BLaER1 (cell line): ENCODE data around the gene INPP5J.
"Not testable (repeated sequence)": the region's sequence is repeated elsewhere in the genome, so short reads cannot be mapped to it uniquely, and the experiment has no call there.

Experiments used
- H3K27ac ChIP-seq: shearing (Covaris generic); formaldehyde crosslinking; 2 replicates; pipeline ENCODE4 v1.8.1; 2022
- H3K27me3 ChIP-seq: shearing (Covaris generic); formaldehyde crosslinking; 2 replicates; pipeline ENCODE4 v1.8.1; 2022
- H3K36me3 ChIP-seq: shearing (Covaris generic); formaldehyde crosslinking; 2 replicates; pipeline ENCODE4 v1.8.1; 2022
- H3K4me1 ChIP-seq: shearing (Covaris generic); formaldehyde crosslinking; 2 replicates; pipeline ENCODE4 v1.8.1; 2022
- H3K4me2 ChIP-seq: shearing (Covaris generic); formaldehyde crosslinking; 2 replicates; pipeline ENCODE4 v1.8.1; 2022
- H3K4me3 ChIP-seq: shearing (Covaris generic); formaldehyde crosslinking; 2 replicates; pipeline ENCODE4 v1.8.1; 2022
- H3K9ac ChIP-seq: shearing (Covaris generic); formaldehyde crosslinking; 2 replicates; pipeline ENCODE4 v1.8.1; 2022
- H3K9me3 ChIP-seq: shearing (Covaris generic); formaldehyde crosslinking; 2 replicates; pipeline ENCODE4 v1.8.1; 2022
- H4K20me1 ChIP-seq: shearing (Covaris generic); formaldehyde crosslinking; 2 replicates; pipeline ENCODE4 v1.8.1; 2022
- Cebpa-rat ChIP-seq: shearing (Covaris generic); IDR thresholded peaks from 2 replicates; pipeline ENCODE4 v1.8.1; 2022

INPP5J gene

GRCh38 chr22:31107178-31107893 lies 15.4 kb upstream of the INPP5J start, which contains the start of gene SELENOM:
Gene SELENOM (minus strand): TSS chr22:31107568. CDS start chr22:31107505, 63 bp downstream.
- Histone ChIP-seq H4K20me1 (peaks cover 12% of the 10 kb centered on the region; the same call in 1 of the 2 replicates), H3K4me1 (peaks cover 31% of the 10 kb centered on the region), H3K27me3 (no peaks in the 10 kb centered on the region), H3K36me3 (peaks cover 19% of the 10 kb centered on the region), H3K9me3 (peaks cover 4% of the 10 kb centered on the region), H3K9ac (peak within 1 kb of the TSS; percentile 71; the same call in 1 of the 2 replicates), H3K27ac (no peak within 1 kb of the TSS), H3K4me3 (peak within 1 kb of the TSS; percentile 63), H3K4me2 (peak within 1 kb of the TSS; percentile 88)
- no peak for TF ChIP-seq Cebpa-rat

GRCh38 chr22:31107894-31108218 lies 14.9 kb upstream of the INPP5J start:
- no peaks in the 10 kb centered on the region for H3K27me3 ChIP-seq
- H3K4me2 ChIP-seq: peak overlapping the region; percentile 84
- H3K4me1 ChIP-seq: peaks cover 31% of the 10 kb centered on the region
- TF ChIP-seq Cebpa-rat: no peak
- H3K9me3 ChIP-seq: peaks cover 9% of the 10 kb centered on the region
- H3K27ac ChIP-seq: no peak overlapping the region
- peak overlapping the region; percentile 56; the same call in 1 of the 2 replicates for H3K9ac ChIP-seq
- H3K4me3 ChIP-seq: peak overlapping the region; percentile 63
- H4K20me1 ChIP-seq: peaks cover 12% of the 10 kb centered on the region; the same call in 1 of the 2 replicates
- H3K36me3 ChIP-seq: peaks cover 16% of the 10 kb centered on the region

- H3K4me3 ChIP-seq, H4K20me1 ChIP-seq, H3K27me3 ChIP-seq, H3K4me2 ChIP-seq, H3K36me3 ChIP-seq, H3K9ac ChIP-seq, H3K27ac ChIP-seq: not testable (repeated sequence)
- peaks cover 11% of the 10 kb centered on the region for H3K9me3 ChIP-seq
- peaks cover 16% of the 10 kb centered on the region for H3K4me1 ChIP-seq
Observed at GRCh38 chr22:31112547-31113091, 10.1 kb upstream of the INPP5J start.

- Histone ChIP-seq H3K4me3 (no peak overlapping the region), H4K20me1 (no peaks in the 10 kb centered on the region), H3K4me2 (no peak overlapping the region; the same call in 1 of the 2 replicates), H3K27ac (no peak overlapping the region), H3K9me3 (no peaks in the 10 kb centered on the region), H3K4me1 (peaks cover 28% of the 10 kb centered on the region), H3K27me3 (no peaks in the 10 kb centered on the region), H3K9ac (no peak overlapping the region), H3K36me3 (no peaks in the 10 kb centered on the region)
- no peak for TF ChIP-seq Cebpa-rat
Observed at GRCh38 chr22:31118046-31118820, 4.5 kb upstream of the INPP5J start.

GRCh38 chr22:31119026-31119717 lies 3.6 kb upstream of the INPP5J start:
- Histone ChIP-seq H3K27me3 (no peaks in the 10 kb centered on the region), H4K20me1 (no peaks in the 10 kb centered on the region), H3K9me3 (no peaks in the 10 kb centered on the region), H3K4me2 (peak overlapping the region; percentile 37), H3K36me3 (no peaks in the 10 kb centered on the region), H3K27ac (no peak overlapping the region), H3K4me1 (peaks cover 28% of the 10 kb centered on the region), H3K9ac (no peak overlapping the region), H3K4me3 (no peak overlapping the region)
- no peak for TF ChIP-seq Cebpa-rat

GRCh38 chr22:31120230-31120629 lies 2.5 kb upstream of the INPP5J start:
- no peak overlapping the region for H3K9ac ChIP-seq
- no peaks in the 10 kb centered on the region for H3K9me3 ChIP-seq
- no peak overlapping the region for H3K4me3 ChIP-seq
- H3K4me2 ChIP-seq: peak overlapping the region; percentile 28; the same call in 1 of the 2 replicates
- no peak for TF ChIP-seq Cebpa-rat
- peaks cover 32% of the 10 kb centered on the region for H3K4me1 ChIP-seq
- no peak overlapping the region for H3K27ac ChIP-seq
- H4K20me1 ChIP-seq: no peaks in the 10 kb centered on the region
- no peaks in the 10 kb centered on the region for H3K27me3 ChIP-seq
- H3K36me3 ChIP-seq: no peaks in the 10 kb centered on the region

GRCh38 chr22:31120642-31121041 lies 2.1 kb upstream of the INPP5J start:
- Histone ChIP-seq H3K4me2 (peak overlapping the region; percentile 28; the same call in 1 of the 2 replicates), H4K20me1 (no peaks in the 10 kb centered on the region)

GRCh38 chr22:31121403-31121802 lies 1.4 kb upstream of the INPP5J start:
- Histone ChIP-seq H3K9me3 (no peaks in the 10 kb centered on the region), H3K4me1 (peaks cover 44% of the 10 kb centered on the region), H3K27me3 (no peaks in the 10 kb centered on the region), H3K4me2 (no peak overlapping the region), H4K20me1 (no peaks in the 10 kb centered on the region), H3K9ac (no peak overlapping the region), H3K4me3 (no peak overlapping the region), H3K27ac (no peak overlapping the region), H3K36me3 (no peaks in the 10 kb centered on the region)
- TF ChIP-seq Cebpa-rat: no peak

More at GRCh38 chr22:31120642-31121041, 2.1 kb upstream of the INPP5J start:
- no peaks in the 10 kb centered on the region for H3K36me3 ChIP-seq
- no peak overlapping the region for H3K4me3 ChIP-seq
- no peak for TF ChIP-seq Cebpa-rat
- H3K27me3 ChIP-seq: no peaks in the 10 kb centered on the region
- no peak overlapping the region for H3K27ac ChIP-seq
- H3K4me1 ChIP-seq: peaks cover 36% of the 10 kb centered on the region
- no peaks in the 10 kb centered on the region for H3K9me3 ChIP-seq
- H3K9ac ChIP-seq: no peak overlapping the region

GRCh38 chr22:31122196-31122531 lies 602 bp upstream of the INPP5J start:
- Histone ChIP-seq H3K4me3 (no peak overlapping the region), H3K4me1 (peaks cover 50% of the 10 kb centered on the region), H3K36me3 (no peaks in the 10 kb centered on the region), H4K20me1 (no peaks in the 10 kb centered on the region), H3K9ac (no peak overlapping the region), H3K4me2 (no peak overlapping the region), H3K27me3 (no peaks in the 10 kb centered on the region), H3K9me3 (no peaks in the 10 kb centered on the region), H3K27ac (no peak overlapping the region)
- TF ChIP-seq Cebpa-rat: no peak
